HG03378 (cell line): ENCODE measurements around the gene COG3.

Source experiments
- ATAC-seq: cut with Tn5 transposase; IDR thresholded peaks from one replicate; pipeline ENCODE4 v1.9.1; 2021; ENCODE audit warnings: mild to moderate bottlenecking, moderate library complexity; ENCODE audit not compliant: unreplicated experiment

Gene COG3

DNA sequence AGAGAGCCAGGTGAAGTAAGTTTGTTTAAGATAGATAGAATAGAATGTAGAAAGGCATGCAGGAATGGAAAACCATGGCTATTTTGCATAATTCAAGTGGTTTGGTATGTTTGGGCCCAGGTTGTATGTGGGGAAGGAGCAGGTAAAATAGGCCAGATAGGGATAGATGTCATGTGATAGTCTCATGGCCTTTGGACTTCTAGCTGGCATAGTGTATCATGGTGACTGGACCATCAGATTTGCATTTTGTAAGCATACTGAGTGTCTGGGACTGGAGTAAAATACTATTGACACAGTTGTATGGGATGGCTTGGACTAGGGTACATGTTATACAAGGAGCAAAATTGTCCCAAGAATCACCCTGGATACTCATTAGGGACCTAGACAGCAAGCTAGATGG, 38.9 kb downstream of the COG3 start:
- ATAC-seq, result no peak

DNA sequence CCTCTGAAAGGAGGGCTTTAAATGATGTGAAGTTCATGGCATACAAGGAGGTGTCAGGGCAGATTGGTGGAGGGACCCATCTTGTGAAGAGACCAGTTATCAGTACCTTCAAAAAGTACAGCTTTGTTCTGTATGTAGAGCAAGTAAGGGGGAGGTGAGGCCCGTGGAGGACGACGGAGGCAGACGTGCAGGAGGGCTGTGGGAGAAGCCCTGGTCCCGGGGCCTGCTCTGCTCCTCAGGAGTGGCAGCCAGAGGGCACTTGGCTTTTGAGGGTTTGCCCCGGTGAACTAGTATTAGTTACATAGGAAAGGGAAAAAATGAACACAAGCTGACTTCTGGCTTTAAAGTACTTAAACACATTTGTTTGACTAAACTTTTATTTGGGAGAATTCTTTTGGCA, 42.1 kb downstream of the COG3 start:
- no peak for ATAC-seq

DNA sequence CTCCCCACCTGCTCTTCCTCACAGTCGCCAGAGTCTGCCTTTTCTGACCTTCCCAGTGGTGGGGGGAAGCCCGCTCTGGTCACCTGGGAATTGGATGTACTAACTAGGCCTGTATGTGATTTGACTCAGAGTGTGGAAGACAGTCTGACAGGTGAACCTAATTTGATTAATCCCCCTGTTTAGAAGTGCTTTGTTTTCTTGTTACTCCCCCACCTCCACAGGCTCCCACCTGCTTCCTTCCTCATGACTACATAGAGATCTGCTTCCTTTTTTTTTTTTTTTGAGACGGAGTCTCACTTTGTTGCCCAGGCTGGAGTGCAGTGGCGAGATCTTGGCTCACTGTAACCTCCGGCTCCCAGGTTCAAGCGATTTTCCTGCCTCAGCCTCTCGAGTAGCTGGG, 44.0 kb downstream of the COG3 start:
- no peak for ATAC-seq

DNA sequence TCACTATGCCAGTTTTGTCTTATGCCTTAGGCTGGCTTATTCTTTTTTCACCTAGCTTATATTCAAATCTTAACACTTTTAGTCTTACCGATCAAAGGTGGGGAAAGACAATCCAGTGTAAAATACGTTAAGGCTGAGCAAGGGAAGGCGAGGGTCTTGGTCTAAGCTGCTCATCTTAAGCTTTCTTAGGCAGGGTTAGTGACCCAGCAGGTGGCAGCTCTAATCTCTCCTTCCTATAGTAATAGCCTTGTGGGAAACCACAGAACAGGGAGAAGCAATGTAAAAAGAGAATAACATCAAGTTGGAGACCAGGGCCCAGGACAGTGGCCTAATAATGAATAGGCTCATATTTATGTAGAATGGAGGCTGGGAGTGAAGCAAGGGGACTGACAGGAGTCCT, 45.9 kb downstream of the COG3 start:
- ATAC-seq, result no peak

DNA sequence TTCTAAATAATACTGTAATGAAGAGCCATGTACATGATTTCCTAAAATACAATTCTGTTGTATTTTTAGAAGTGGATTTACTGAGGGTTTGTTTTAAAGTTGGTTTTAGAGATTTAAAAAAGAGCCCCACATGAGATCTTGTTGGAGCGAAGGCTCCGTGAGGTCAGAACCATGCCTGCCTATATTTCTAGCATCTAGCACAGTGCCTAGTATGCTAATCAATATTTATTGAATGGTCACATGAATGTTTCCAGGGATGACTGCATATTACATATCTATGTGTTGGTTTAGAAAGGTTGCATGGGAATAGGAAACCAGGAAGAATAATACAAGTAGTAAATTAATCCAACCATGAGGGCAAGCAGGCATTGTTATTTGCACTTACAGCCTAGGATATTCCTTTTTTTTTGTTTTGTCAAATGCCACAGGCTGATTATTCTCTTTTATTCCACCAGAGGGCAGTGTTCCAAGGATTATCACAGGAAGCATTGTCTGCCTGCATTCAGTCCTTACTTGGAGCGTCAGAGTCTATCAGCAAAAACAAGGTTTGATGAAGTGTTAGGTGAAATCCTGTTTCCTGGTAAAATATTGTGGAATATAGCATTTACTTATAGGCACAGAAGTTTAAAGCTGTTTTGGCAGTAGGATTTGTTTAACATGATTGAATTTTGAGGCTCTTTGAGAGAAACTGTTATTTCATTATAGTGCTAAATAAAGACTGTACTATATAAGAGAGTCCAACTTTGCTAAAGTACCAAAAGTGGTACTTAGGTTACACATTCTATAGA, 46.8 kb downstream of the COG3 start:
- no peak for ATAC-seq

DNA sequence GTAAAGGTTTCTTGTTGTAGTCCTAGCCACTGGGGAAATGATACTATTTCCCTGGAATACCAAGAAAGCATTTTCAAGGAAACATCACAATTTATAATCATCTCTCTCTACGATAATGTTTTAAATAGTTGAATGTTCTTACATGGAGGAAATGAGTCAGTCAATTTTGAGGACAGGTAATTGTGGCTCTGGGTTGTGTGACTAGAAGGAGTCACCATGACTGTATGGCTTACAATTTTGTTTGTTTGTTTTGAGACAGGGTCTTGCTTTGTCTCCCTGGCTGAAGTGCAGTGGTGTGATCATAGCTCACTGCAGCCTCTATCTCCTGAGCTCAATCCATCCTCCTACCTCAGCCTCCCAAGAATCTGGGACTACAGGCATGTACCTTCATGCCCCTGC, 47.4 kb downstream of the COG3 start:
- ATAC-seq, result no peak

DNA sequence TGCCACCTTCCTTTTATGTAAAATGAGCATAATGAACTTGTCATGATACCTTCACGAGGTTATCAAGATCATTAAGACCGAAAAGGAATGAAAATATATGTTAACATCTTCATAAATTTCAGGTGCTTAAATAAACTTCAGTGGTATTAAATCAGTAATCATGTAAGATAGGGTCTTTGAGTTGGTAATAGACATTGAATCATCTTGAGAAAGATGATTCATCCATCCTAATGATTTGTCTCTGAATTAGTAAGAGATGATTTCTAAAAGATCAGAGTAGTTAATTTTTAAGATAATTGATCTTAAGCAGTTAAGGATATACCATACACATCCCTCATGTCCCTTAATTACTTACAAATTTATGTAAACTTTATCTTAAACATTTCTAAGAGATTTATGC, 52.0 kb downstream of the COG3 start:
- ATAC-seq, result no peak

DNA sequence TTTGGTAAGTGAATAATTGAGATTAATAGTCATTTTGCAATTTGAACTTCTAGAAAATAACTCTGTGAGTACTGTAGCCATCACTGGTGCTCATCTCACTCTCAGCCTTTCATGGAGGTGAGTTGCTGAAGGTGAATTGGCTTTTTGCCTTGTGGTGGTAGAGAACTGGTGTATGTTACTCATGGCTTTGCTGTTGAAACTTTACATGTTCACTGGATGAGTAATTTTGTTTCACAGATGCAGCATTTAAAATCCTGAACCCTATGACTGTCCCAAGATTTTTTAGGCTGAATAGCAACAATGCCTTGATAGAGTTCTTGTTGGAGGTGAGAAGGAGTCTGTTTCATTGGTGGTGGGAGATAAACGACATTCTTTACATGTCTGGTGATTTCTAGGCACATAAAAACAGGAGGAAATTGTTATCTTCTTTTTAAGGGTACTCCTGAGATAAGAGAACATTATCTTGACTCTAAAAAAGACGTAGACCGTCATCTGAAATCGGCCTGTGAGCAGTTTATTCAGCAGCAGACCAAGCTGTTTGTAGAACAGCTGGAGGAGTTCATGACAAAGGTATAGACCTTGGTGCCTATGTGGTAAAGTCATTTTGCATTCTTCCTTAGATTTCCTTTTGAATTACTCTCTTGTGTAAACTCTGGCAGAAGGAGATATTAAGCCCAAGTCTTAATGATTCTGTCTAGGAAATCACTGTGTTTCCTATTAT, 53.9 kb downstream of the COG3 start:
- ATAC-seq, result no peak

DNA sequence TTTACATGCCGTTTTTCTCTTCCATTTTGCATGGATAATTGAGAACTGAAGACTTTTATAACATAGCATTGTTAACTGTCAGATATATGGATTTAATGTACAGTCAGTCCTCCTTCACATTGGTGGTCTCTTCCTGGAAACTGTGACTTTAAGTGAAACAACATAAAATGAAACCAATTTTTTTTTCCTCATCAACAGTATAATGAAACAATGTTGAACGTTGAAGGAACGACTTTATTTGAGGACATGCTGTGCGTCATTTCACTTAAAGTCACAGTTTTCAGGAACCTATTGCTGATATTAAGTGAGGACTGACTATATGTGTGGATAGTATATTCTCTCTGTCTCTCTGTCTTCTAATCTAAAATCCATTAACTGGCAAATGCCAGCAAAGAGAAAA, 54.8 kb downstream of the COG3 start:
- no peak for ATAC-seq

DNA sequence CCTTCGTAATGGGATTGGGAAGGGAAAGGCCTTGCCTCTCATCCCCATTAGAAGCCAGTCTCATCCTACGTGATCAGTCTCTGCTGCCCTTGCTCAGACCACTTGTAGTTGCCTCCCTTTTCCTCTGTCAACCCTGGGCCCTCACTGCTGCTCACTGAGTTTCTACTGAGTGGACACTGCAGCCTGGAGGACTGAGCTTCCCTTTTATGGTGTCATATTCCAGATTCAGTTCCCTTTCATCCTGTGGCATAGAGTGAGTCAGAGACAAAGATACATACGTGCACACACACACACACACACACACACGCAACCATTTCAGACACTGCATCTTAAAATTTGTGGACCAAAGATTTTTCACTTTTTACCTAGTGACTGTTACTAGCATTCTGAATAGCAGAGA, 56.6 kb downstream of the COG3 start:
- no peak for ATAC-seq

DNA sequence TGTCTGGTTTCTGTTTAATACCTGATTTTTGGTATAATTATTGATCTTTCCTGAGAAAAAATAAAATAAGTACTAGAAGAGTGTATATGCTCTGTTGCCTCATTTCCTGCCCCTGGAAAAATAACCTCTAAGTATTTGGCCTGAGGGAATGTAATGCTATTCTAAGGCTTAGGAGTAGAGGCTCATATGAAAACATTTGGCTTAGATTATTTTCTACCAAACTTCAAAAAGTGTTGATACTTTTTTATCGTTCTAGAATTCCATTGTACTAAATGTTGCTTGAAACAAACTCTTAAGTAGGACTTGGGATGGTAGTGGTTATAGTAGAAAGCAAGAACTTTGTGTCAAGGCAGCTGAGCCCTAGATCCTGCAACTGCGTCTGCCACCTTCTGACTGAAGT, 57.8 kb downstream of the COG3 start:
- ATAC-seq, result no peak

DNA sequence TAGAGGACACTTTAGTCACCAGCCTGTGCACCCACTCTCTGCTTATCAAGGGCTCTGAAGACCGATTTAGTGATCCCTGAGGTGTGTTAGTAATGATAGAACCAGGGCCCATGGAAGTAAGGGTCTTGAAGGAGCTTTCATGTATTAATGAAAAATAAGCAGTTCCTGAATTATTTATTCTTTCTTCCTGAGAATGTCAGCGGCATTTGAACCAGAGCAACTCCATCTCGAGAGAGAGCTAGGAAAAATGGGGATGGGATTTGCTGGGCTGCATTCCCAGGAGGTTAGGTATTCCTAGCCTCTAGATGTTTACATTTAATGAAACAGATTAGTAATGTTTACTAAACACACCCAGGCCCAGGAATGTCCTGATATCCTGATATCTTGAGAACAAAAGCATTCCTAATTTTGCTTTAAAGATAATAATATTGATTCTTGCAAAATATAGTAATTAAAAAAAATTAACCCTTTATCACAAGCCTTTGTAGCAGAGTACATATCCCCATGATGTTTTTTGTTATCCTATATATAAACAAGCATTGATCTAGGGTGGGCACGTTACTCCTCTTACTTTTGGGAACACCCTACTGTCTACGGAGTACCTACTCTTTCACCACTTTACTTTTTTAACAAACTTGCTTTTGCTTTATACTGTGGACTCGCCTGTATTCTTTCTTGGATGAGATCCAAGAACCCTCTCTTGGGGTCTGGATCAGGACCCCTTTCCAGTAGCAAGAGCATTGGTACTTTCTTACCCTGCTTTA, 63.1 kb downstream of the COG3 start:
- ATAC-seq, result no peak

DNA sequence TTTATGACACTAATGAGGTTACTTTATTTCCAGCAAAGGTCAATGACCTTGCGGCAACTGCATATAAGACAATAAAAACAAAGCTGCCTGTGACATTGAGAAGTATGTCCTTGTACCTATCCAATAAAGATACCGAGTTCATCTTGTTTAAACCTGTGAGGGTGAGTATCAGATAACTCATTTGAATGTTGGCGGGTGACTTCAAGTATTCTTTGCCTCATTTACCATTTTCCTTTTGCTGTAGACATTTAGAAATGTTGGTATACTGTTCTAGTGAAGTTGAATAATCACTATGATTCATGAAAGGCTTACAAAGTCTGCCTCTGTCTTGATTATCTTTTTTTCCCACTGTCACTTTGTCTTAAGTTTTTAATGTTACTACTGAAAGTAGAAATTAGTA, 65.0 kb downstream of the COG3 start:
- ATAC-seq, result no peak

DNA sequence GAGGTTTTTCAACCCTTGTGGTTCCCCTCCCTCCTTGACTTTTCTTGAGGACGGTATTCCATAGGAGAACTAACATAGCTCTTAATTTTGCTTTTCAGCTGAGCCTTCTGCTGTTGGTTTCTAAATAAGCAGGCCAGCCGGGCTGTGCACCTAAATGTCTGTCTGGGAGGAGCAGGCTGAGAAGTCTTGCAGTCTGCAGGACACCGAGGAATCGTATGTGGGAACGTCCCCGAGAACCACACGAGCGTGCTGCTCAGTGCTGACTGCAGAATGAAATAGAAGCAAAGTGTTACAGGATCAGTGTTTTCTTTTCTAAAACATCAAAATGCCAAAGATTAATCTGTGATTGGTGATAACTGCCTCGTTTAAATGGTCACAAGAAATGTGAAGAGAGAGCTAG, 69.9 kb downstream of the COG3 start:
- ATAC-seq, result no peak

DNA sequence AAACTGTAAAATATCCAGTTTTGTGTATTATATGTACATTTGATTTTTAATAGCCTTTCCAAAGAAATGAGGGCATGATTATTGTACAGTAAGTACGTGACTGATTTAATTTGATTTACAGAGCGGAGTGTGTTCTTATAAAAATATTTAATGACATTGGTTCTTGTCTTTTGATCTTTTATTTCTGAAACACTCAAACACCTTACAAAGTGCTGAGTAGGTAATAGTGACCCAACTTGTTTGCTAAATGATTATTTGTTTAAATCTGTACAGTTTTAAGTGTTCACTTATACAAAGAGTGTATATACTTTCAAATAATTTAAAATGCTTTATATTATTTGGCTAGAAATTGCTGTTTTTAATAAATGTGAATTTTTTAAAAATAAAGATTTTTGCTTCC, 71.5 kb downstream of the COG3 start:
- no peak for ATAC-seq

DNA sequence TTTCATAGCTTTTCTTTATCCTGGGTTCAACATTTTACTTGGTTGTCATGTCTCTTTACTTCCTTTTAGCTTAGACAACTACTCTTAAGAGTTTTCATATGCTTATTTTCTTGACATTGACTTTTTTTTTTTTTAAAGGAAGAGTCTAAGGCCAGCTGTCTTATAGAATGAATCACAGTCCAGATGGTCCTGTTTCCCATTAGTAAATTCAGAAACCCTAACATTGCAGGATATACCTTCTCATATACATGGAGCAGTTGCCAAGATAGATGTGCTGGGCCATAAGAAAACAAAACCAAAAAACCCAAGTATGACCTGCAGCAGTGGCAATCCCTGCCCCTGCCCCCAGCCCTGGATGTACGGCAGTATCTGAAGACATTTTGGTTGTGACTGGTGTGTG, 72.8 kb downstream of the COG3 start:
- no peak for ATAC-seq

DNA sequence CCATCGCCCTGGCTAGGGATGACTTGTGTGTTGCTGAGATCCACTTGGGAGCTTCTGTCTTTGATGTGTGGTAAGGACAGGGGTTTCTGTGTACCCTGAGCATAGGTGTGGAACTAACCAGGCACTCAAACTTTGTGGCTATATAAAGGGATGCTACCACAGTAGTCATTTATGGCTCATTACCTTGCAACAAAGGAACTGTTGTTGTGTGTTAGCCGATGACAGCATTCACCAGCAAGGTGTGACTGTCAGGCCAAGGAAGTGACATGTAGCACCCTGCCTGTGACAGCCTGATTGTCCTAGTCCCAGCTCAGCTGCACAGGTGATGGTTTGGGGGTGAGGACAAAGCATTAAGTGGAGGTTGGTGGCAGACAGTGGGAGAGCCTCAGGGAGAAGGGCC, 73.6 kb downstream of the COG3 start:
- no peak for ATAC-seq

DNA sequence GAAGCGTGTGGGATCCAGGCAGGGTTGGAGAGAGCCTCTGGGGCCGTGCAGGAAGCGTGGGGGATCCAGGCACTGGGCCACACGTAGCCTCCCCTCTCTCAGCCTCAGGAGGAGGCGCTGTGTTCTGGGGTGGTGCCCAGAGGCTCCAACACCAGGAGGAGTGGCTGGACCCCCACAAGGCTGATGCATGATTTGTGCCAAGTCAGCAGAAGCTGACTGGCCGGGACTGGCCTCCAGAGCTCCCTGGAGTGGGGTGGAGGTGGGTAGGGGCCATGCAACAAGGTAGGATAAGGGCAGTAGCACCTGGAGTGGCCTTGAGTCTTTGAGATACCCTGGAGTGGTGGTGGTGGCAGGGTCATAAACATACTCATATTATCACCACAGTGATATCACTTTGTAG, 75.5 kb downstream of the COG3 start:
- ATAC-seq, result no peak

DNA sequence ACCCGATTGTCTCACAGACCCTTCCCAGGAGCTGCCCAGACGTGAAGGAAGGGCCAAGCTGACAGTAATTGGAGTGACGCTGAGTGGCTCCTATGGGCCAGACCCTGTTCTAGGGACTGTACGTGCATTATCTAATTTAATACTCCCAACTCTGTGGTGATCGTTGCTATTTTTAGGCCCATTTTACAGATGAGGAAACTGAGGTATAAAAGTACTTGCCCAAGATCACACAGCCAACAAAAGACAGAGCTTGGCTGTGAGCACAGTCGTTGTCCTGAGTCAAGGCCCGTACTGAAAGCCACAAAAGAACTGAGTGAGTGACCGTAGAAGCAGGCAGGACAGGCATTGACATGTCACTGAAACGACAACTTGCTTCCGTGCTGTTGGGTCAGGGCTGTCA, 76.1 kb downstream of the COG3 start:
- ATAC-seq, result no peak

DNA sequence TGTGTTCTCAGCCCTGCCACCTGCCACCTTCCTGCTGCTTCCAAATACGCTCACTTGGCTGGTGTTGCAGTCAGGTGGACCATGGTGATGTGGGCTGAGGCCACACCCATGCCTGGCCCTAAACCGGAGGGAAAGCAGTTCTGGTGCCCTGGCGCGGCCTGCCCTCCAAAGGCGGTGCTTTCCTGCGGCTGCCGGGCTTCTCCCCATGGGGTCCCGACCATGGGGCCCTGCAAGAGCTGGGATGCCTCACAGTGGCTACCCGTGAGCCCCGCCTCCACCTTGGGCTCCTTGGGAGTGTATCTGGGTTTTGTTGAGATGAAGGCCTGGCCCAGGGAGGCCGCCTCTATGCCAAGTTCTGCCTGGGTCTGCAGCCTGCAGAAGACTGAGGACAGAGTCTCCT, 77.1 kb downstream of the COG3 start:
- no peak for ATAC-seq

DNA sequence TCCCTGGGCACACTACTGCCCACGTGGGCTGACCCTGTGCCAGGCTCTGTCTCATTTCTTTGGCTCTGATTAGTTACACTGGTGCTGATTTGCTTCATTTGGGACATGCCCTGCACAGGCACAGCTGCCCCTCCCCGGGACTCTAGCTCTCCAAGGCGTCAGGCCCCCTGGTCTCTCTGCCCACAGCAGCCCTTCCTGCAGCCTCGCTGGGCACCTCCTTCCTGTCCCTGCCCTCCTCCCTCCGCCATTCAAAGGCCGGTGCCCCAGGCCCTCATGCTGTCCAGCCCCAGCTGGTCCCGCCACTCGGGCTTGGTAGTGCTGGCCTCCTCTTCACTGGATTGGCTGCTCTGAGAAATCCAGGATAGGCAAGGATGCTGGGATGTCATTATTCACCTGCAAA, 77.7 kb downstream of the COG3 start:
- ATAC-seq, result no peak

DNA sequence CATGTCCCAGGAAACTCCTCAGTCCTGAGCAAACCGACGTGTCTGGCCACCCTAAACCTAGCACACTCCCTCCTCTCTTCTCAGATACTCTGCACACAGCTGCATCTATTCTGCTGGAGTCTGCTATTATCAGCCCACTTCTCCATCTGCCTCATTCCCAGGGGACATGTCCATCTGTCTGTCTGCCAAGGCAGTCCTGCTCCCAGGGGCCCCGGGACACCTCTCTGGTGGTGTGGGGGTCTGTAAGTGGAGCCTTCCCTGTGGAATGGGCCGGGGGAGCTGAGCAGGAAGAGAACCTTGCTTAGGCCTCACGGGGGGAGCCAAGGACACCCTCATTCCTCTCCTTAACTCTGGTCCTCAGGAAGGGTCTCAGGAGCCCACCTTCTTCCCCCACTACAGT, 78.1 kb downstream of the COG3 start:
- ATAC-seq, result no peak
